ENCODE measurements around the gene GNAL. TPM values are rescaled to one million over a fixed set of nuclear protein-coding genes. Genes with fewer than 3 reads are reported as not detected.

Gene GNAL
- total RNA-seq, 1 donor from 2014 or later: 26.8 TPM

- Mint-ChIP-seq H3K27me3 (ENCODE audit: insufficient read depth, low read depth) (peaks cover 6% of the 10 kb centered on the region), H3K4me1 (peaks cover 26% of the 10 kb centered on the region), H3K4me3 (no peak overlapping the region), H3K36me3 (peaks cover 2% of the 10 kb centered on the region), H3K9me3 (no peaks in the 10 kb centered on the region), H3K27ac (no peak overlapping the region)
- TF ChIP-seq EZH2 (IDR thresholded peaks at IDR 0.05) (no peak), CTCF (IDR thresholded peaks at IDR 0.05) (no peak), EZH2phosphoT487 (IDR thresholded peaks at IDR 0.05) (no peak)
- H3K4me1 ChIP-seq: peaks cover 11% of the 10 kb centered on the region
- no peaks in the 10 kb centered on the region for H3K9me3 ChIP-seq (ENCODE audit: low read depth)
- no peak overlapping the region for H3K27ac ChIP-seq
- no peaks in the 10 kb centered on the region for H3K79me2 ChIP-seq (ENCODE audit: low read depth)
- no peak overlapping the region for H2AFZ ChIP-seq (replicated peaks)
- H3K4me2 ChIP-seq: no peak overlapping the region
- H4K20me1 ChIP-seq (ENCODE audit: low read depth): no peaks in the 10 kb centered on the region
- no peaks in the 10 kb centered on the region for H3K27me3 ChIP-seq
- no peak overlapping the region for H3K4me3 ChIP-seq
- H3F3A ChIP-seq (ENCODE audit: low read depth): peaks cover 5% of the 10 kb centered on the region
- DNase-seq (ENCODE audit: low spot score): no peak
- no peak overlapping the region for H3K9ac ChIP-seq
- H3K36me3 ChIP-seq: no peaks in the 10 kb centered on the region
Observed at GRCh38 chr18:11860594-11861450, 171.8 kb downstream of the GNAL start.

- no peaks in the 10 kb centered on the region for H3K9me3 ChIP-seq (ENCODE audit: low read depth)
- no peaks in the 10 kb centered on the region for H3K27me3 ChIP-seq
- no peaks in the 10 kb centered on the region for H3F3A ChIP-seq (ENCODE audit: low read depth)
- H4K20me1 ChIP-seq (ENCODE audit: low read depth): no peaks in the 10 kb centered on the region
- H3K27me3 Mint-ChIP-seq (ENCODE audit: insufficient read depth, low read depth): peaks cover 6% of the 10 kb centered on the region
- no peak overlapping the region for H3K4me2 ChIP-seq
- no peaks in the 10 kb centered on the region for H3K36me3 ChIP-seq
- no peak overlapping the region for H3K9ac ChIP-seq
- H3K4me1 ChIP-seq: peaks cover 10% of the 10 kb centered on the region
- no peak overlapping the region for H2AFZ ChIP-seq (replicated peaks)
- H3K27ac Mint-ChIP-seq: no peak overlapping the region
- peaks cover 3% of the 10 kb centered on the region for H3K36me3 Mint-ChIP-seq
- no peak overlapping the region for H3K27ac ChIP-seq
- TF ChIP-seq EZH2phosphoT487 (IDR thresholded peaks at IDR 0.05): no peak
- no peak for TF ChIP-seq CTCF (IDR thresholded peaks at IDR 0.05)
- TF ChIP-seq EZH2 (IDR thresholded peaks at IDR 0.05): no peak
- no peak overlapping the region for H3K4me3 Mint-ChIP-seq
- peaks cover 31% of the 10 kb centered on the region for H3K4me1 Mint-ChIP-seq
- no peaks in the 10 kb centered on the region for H3K79me2 ChIP-seq (ENCODE audit: low read depth)
- no peaks in the 10 kb centered on the region for H3K9me3 Mint-ChIP-seq
- no peak overlapping the region for H3K4me3 ChIP-seq
- no peak for DNase-seq (ENCODE audit: low spot score)
Observed at GRCh38 chr18:11861583-11862288, 172.7 kb downstream of the GNAL start.

- Mint-ChIP-seq H3K27me3 (ENCODE audit: insufficient read depth, low read depth) (peaks cover 6% of the 10 kb centered on the region), H3K4me3 (no peak overlapping the region), H3K9me3 (no peaks in the 10 kb centered on the region), H3K27ac (no peak overlapping the region), H3K36me3 (peaks cover 3% of the 10 kb centered on the region), H3K4me1 (peaks cover 25% of the 10 kb centered on the region)
- Histone ChIP-seq H4K20me1 (ENCODE audit: low read depth) (no peaks in the 10 kb centered on the region), H3K27me3 (no peaks in the 10 kb centered on the region), H3K27ac (no peak overlapping the region), H3K4me1 (peaks cover 4% of the 10 kb centered on the region), H3K9ac (no peak overlapping the region), H3F3A (ENCODE audit: low read depth) (no peaks in the 10 kb centered on the region), H3K79me2 (ENCODE audit: low read depth) (no peaks in the 10 kb centered on the region), H2AFZ (replicated peaks) (no peak overlapping the region), H3K36me3 (no peaks in the 10 kb centered on the region), H3K9me3 (ENCODE audit: low read depth) (no peaks in the 10 kb centered on the region), H3K4me2 (no peak overlapping the region), H3K4me3 (no peak overlapping the region)
- DNase-seq (ENCODE audit: low spot score): no peak
- TF ChIP-seq EZH2phosphoT487 (IDR thresholded peaks at IDR 0.05) (no peak), EZH2 (IDR thresholded peaks at IDR 0.05) (no peak), CTCF (IDR thresholded peaks at IDR 0.05) (no peak)
Observed at GRCh38 chr18:11862468-11863137, 173.5 kb downstream of the GNAL start.

Measured in neural progenitor cell (in vitro differentiated cells).